K562 (cell line): ENCODE data around the gene KLHL29. TPM values are rescaled to one million over a fixed set of nuclear protein-coding genes. Genes with fewer than 3 reads are reported as not detected.

Experiments
- ATAC-seq: fragments of 200-7000 bp; cut with Tn5 transposase; 3 replicates; pipeline ENCODE4 v1.9.1; 2020; ENCODE audit warnings: moderate library complexity
- BruUV-seq: library from RNA; stranded (reverse); fragments of 400-500 nt; replicated peaks from 2 replicates; lab custom pipeline; 2021; lab: Mats Ljungman, UMichigan
- CTCF ChIA-PET: fragments of 300-600 bp; formaldehyde crosslinking; extraction: SDS; loops from one replicate; lab custom pipeline; 2021; ENCODE audit warnings: low intra/inter-chr PET ratio; lab: Yijun Ruan, JAX
- POLR2A ChIA-PET: fragments of 300-600, 350-650 bp; sonication (Branson Sonifier 250); formaldehyde crosslinking; extraction: SDS; loops from one replicate; lab custom pipeline; 2021; ENCODE audit warnings: antibody characterized with exemption, inconsistent platforms; lab: Yijun Ruan, JAX
- DNase-seq, 4 experiments: peaks; one replicate each; pipeline versions ENCODE4 v3.0.0 to v3.0.0-alpha.2; 2011 to 2018; ENCODE audit warnings: low spot score in 3 of 4, mixed read lengths in 3 of 4; ENCODE audit errors: extremely low read depth in 1 of 4
- FAIRE-seq: peaks from 2 replicates; lab custom pipeline; 2011; peaks lifted over from hg19 to GRCh38; lab: Jason Lieb, UNC
- H2AFZ ChIP-seq: 2 replicates; pipeline ENCODE4 v1.6.0; 2011; ENCODE audit warnings: low read depth, low read length, control low read depth, inconsistent platforms
- H3K27ac ChIP-seq: fragments of 200-600 bp; 3 replicates; pipeline ENCODE4 v1.8.0; 2011; ENCODE audit warnings: low read depth, mild to moderate bottlenecking, control low read depth, inconsistent platforms, low read length, moderate library complexity, mixed read lengths; ENCODE audit errors: extremely low read depth
- H3K27me3 ChIP-seq, 2 experiments: fragments of 300-600 bp in 1 of 2; 2 replicates in 1 of 2; 3 replicates in 1 of 2; pipeline versions ENCODE4 v1.6.0 to v1.8.0; 2011; ENCODE audit warnings: inconsistent platforms in 2 of 2, low read length in 2 of 2, mild to moderate bottlenecking in 1 of 2, mixed read lengths in 1 of 2, moderate library complexity in 1 of 2; ENCODE audit not compliant: control insufficient read depth in 2 of 2, insufficient read depth in 2 of 2
- H3K36me3 ChIP-seq: fragments of 300-600 bp; 3 replicates; pipeline ENCODE4 v1.8.0; 2011; ENCODE audit warnings: mild to moderate bottlenecking, low read length, inconsistent platforms; ENCODE audit not compliant: control insufficient read depth, insufficient read depth
- H3K4me1 ChIP-seq, 2 experiments: fragments of 200-600 bp in 1 of 2; replicated peaks in 1 of 2; 2 replicates in 1 of 2; 3 replicates in 1 of 2; pipeline versions ENCODE4 v1.5.1 to v1.8.0; 2011; ENCODE audit warnings: inconsistent platforms in 2 of 2, low read length in 2 of 2, mild to moderate bottlenecking in 1 of 2, mixed read lengths in 1 of 2, moderate library complexity in 1 of 2; ENCODE audit not compliant: control insufficient read depth in 2 of 2, insufficient read depth in 2 of 2
- H3K4me2 ChIP-seq: 2 replicates; pipeline ENCODE4 v1.6.1; 2011; ENCODE audit warnings: low read length, control low read depth, inconsistent platforms, mixed read lengths; ENCODE audit not compliant: insufficient read depth
- H3K4me3 ChIP-seq: fragments of 200-600 bp; sonication (generic), shearing (Covaris generic); 2 replicates; pipeline ENCODE4 v1.5.1; 2016; ENCODE audit warnings: control low read depth, inconsistent platforms
- H3K79me2 ChIP-seq: fragments of 200-600 bp; 3 replicates; pipeline ENCODE4 v1.8.0; 2011; ENCODE audit warnings: low read length, inconsistent platforms; ENCODE audit not compliant: control insufficient read depth, insufficient read depth
- H3K9ac ChIP-seq, 2 experiments: 2 replicates each; pipeline versions ENCODE4 v1.6.0 to v1.6.1; 2011; ENCODE audit warnings: low read depth in 2 of 2, low read length in 2 of 2, control low read depth in 1 of 2, inconsistent platforms in 1 of 2, mild to moderate bottlenecking in 1 of 2, mixed read lengths in 1 of 2; ENCODE audit not compliant: insufficient read depth in 1 of 2
- H3K9me1 ChIP-seq: one replicate; pipeline ENCODE4 v1.6.0; 2011; ENCODE audit warnings: inconsistent platforms, mild to moderate bottlenecking, low read length, moderate library complexity; ENCODE audit not compliant: control insufficient read depth, insufficient read depth
- H3K9me3 ChIP-seq: replicated peaks from 2 replicates; pipeline ENCODE4 v1.5.1; 2011; ENCODE audit warnings: low read depth, low read length, inconsistent platforms; ENCODE audit not compliant: control insufficient read depth, insufficient read depth
- H4K20me1 ChIP-seq: replicated peaks from 2 replicates; pipeline ENCODE4 v1.6.1; 2011; ENCODE audit warnings: low read length, inconsistent platforms, mixed read lengths; ENCODE audit not compliant: control insufficient read depth, insufficient read depth
- CBX8 ChIP-seq: fragments of 200-600 bp; sonication (generic); IDR thresholded peaks from 2 replicates; pipeline ENCODE4 v1.6.1; 2012; ENCODE audit warnings: borderline replicate concordance, mixed run types, low read depth, mild to moderate bottlenecking, moderate library complexity, mixed read lengths, low read length, control low read depth, inconsistent platforms; ENCODE audit not compliant: poor library complexity, severe bottlenecking; ENCODE audit errors: extremely low read depth
- CHD2 ChIP-seq: IDR thresholded peaks from 2 replicates; pipeline ENCODE4 v1.6.1; 2011; ENCODE audit warnings: low read depth, low read length
- WGBS: fragments of 100-300 bp; shearing (Covaris generic); methylation state at CpG from one replicate; pipeline ENCODE4 v1.1.6; 2016; ENCODE audit warnings: low coverage, mixed read lengths; ENCODE audit not compliant: insufficient coverage; ENCODE audit errors: missing lambda C conversion rate; 5-methylcytosine and 5-hydroxymethylcytosine counted together
- in situ Hi-C: fragments of 300-500 bp; cut with MboI; formaldehyde crosslinking; loops from 4 replicates; pipeline ENCODE4 v1.15.0; 2018; ENCODE audit warnings: inconsistent platforms, mixed read lengths
- intact Hi-C: fragments of 100-400 bp; cut with micrococcal nuclease; formaldehyde crosslinking; loops from 2 replicates; pipeline ENCODE4 v1.14.2; 2022
- polyA plus RNA-seq, 8 experiments: library from polyadenylated mRNA; depleted of rRNA in 4 of 8; stranded (reverse) in 5 of 8; unstranded in 3 of 8; fragments of >200 nt; fragmentation: Nextera tagmentation in 2 of 8; fragmentation: Illumina TruSeq in 1 of 8; extraction: Ambion mirVana in 2 of 8; extraction: Trizol in 1 of 8; gene quantifications; 2 replicates each; pipeline versions ENCODE4 v1.2.1 to v1.2.3, GENCODE V29; 2011 to 2014; ENCODE audit warnings: inconsistent platforms in 1 of 8, missing spikeins in 1 of 8
- total RNA-seq, 7 experiments: library from RNA; depleted of rRNA in 6 of 7; stranded (reverse); fragments of >200 nt in 6 of 7; fragmentation: Illumina TruSeq in 2 of 7; extraction: Trizol in 2 of 7; gene quantifications; 2 replicates each; pipeline versions ENCODE4 v1.2.1 to v1.2.3, GENCODE V29; 2011 to 2021; ENCODE audit warnings: low replicate concordance in 1 of 7
- TF ChIP-seq, protein P1 (sequence below): sonication (generic); formaldehyde crosslinking; IDR thresholded peaks from 2 replicates; pipeline ENCODE4 v1.5.0; 2020; ENCODE audit warnings: missing genetic modification reagents
- TF ChIP-seq, protein P2 (sequence below): fragments of 450-650 bp; formaldehyde crosslinking; IDR thresholded peaks from 2 replicates; pipeline ENCODE4 v1.4.0; 2020; ENCODE audit warnings: mild to moderate bottlenecking, mixed read lengths

Gene KLHL29
- total and polyA plus RNA-seq, 9 of the 15 experiments (the other 6 are each of a cell fraction or from before 2014, with no cell fraction given), result 0.03 to 0.31 (median 0.08) TPM; not detected in 1

DNA sequence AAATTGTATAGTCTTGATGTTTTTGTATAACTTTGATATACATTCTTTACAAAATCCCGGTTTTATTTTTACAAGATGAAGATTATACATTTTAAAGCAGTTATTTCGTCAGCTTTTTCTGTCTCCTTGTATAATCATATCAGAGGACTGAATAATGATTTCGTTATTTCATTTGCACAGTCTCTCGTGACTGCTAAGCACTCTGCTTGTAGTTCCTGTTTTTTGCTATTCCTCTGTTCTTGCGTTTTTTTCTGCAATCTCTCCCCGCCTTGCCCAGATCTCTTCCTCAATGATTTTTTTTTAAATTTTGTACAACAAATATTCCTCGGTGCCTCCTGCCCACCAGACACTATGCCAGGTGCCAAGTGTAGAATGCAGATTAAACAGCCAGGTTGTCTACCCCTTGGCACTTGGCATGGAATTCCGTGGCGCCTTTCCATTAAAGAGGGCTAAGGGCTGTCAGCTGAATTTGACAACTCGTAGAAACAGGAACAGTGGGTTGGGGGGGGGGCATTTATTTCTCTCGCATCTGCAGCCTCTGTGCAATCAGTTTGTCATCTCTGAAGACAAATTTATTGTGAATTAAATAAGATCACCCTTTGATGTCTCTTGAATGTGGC, 69.6 kb downstream of the KLHL29 start:
- ATAC-seq (no peak), DNase-seq (no peak), FAIRE-seq (no peak)
- no peak overlapping the region for H3K27ac ChIP-seq
- ChIA-PET CTCF (no interaction called here), POLR2A (interaction anchor here (0.6 kb wide), 1 partner anchor 23 kb away, joined by 3 read pairs; no protein-coding TSS in a partner anchor)
- intact Hi-C loops (no loop called here), in situ Hi-C loops (no loop called here)
- no peaks in the 10 kb centered on the region for H3K79me2 ChIP-seq
- no peak overlapping the region for H3K4me3 ChIP-seq
- WGBS, result 0% methylated on average over 11 of the region's 11 CpGs
- H3K4me1 ChIP-seq, result peaks cover 0 to 3% of the 10 kb centered on the region in 2 experiments; a peak in 1 of 5 replicates
- no TSS peak for BruUV-seq
- TF ChIP-seq CBX8, result peak; percentile 53
- TF ChIP-seq CHD2, result no peak
- H3K9me3 ChIP-seq, result no peaks in the 10 kb centered on the region
- no peak overlapping the region for H2AFZ ChIP-seq
- no peak overlapping the region for H3K4me2 ChIP-seq
- H3K9ac ChIP-seq, result no peak overlapping the region
- no peaks in the 10 kb centered on the region for H3K9me1 ChIP-seq
- no peaks in the 10 kb centered on the region for H3K36me3 ChIP-seq
- peaks cover 4 to 33% of the 10 kb centered on the region in 2 experiments; a peak in 4 of 5 replicates for H3K27me3 ChIP-seq
- 0 out of 2 replicates have a peak, but pooled peaks cover 3% of the 10 kb centered on the region for H4K20me1 ChIP-seq

DNA sequence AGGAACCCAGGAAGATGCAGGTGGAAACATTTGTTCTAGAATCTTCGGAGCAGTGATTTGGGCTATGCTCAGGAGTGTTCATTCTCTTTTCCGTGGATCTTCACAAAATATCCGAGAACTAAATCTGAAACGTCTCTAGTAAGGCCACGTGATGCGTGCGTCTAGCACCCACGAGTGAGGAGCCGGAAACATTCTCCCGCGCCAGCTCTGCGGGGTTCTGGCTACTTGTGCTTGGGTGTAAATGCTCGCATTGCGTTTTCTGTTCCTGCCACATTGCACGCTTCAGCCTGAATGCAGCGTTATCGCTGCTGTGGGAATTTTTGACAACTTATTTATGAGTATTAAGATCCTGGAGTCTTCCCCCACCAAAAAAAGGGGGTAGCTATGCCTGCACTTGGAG, 71.4 kb downstream of the KLHL29 start:
- FAIRE-seq (no peak), DNase-seq (no peak), ATAC-seq (no peak)
- H3K79me2 ChIP-seq, result no peaks in the 10 kb centered on the region
- no peak overlapping the region for H3K4me3 ChIP-seq
- WGBS, result 6% methylated on average over 17 of the region's 17 CpGs
- no peaks in the 10 kb centered on the region for H3K9me3 ChIP-seq
- POLR2A ChIA-PET, result interaction anchor here (0.6 kb wide), 1 partner anchor 228 kb away, joined by 4 read pairs; no protein-coding TSS in a partner anchor
- H3K4me2 ChIP-seq, result no peak overlapping the region
- H3K36me3 ChIP-seq, result no peaks in the 10 kb centered on the region
- TF ChIP-seq, protein P1, sequence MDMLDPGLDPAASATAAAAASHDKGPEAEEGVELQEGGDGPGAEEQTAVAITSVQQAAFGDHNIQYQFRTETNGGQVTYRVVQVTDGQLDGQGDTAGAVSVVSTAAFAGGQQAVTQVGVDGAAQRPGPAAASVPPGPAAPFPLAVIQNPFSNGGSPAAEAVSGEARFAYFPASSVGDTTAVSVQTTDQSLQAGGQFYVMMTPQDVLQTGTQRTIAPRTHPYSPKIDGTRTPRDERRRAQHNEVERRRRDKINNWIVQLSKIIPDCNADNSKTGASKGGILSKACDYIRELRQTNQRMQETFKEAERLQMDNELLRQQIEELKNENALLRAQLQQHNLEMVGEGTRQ, result 0 out of 2 replicates have a peak, but pooled peaks have one; percentile 9
- TF ChIP-seq, protein P2, sequence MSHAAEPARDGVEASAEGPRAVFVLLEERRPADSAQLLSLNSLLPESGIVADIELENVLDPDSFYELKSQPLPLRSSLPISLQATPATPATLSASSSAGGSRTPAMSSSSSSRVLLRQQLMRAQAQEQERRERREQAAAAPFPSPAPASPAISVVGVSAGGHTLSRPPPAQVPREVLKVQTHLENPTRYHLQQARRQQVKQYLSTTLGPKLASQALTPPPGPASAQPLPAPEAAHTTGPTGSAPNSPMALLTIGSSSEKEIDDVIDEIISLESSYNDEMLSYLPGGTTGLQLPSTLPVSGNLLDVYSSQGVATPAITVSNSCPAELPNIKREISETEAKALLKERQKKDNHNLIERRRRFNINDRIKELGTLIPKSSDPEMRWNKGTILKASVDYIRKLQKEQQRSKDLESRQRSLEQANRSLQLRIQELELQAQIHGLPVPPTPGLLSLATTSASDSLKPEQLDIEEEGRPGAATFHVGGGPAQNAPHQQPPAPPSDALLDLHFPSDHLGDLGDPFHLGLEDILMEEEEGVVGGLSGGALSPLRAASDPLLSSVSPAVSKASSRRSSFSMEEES (CRISPR knock-in tag), result no peak
- intact Hi-C loops, result no loop called here
- 0 out of 2 replicates have a peak, but pooled peaks cover 8% of the 10 kb centered on the region for H4K20me1 ChIP-seq
- in situ Hi-C loops, result no loop called here
- no peaks in the 10 kb centered on the region for H3K9me1 ChIP-seq
- H3K27ac ChIP-seq, result no peak overlapping the region
- H3K9ac ChIP-seq, result no peak overlapping the region
- peaks cover 4 to 30% of the 10 kb centered on the region in 2 experiments; a peak in 4 of 5 replicates for H3K27me3 ChIP-seq
- H2AFZ ChIP-seq, result no peak overlapping the region
- BruUV-seq, result no TSS peak
- CTCF ChIA-PET, result no interaction called here
- H3K4me1 ChIP-seq, result no peaks in the 10 kb centered on the region
